GM12891 (cell line): ENCODE results near the gene ERGIC1.

Source experiments
- PAX5 ChIP-seq: IDR thresholded peaks from 2 replicates; pipeline ENCODE4 v1.6.1; 2011; ENCODE audit warnings: low read length, moderate library complexity, mild to moderate bottlenecking; ENCODE audit not compliant: insufficient read depth, severe bottlenecking
- POLR2A ChIP-seq: IDR thresholded peaks from 2 replicates; pipeline ENCODE4 v1.6.1; 2011; ENCODE audit warnings: low read depth, low read length, control low read depth
- POLR2AphosphoS5 ChIP-seq: IDR thresholded peaks from 2 replicates; pipeline ENCODE4 v1.6.1; 2011; ENCODE audit warnings: low read depth, low read length, control low read depth
- SPI1 ChIP-seq: IDR thresholded peaks from 2 replicates; pipeline ENCODE4 v1.6.1; 2011; ENCODE audit warnings: low read depth, low read length, control low read depth

- TF ChIP-seq POLR2A (no peak), SPI1 (no peak), POLR2AphosphoS5 (no peak), PAX5 (no peak)
Observed at GRCh38 chr5:172791286-172791685, 42.8 kb upstream of the ERGIC1 start.
